Muscle layer of duodenum (tissue), 2 donors: ENCODE results near the gene CATSPERE.
A peak's percentile ranks its signal among the peaks of the same experiment; 100 is the strongest.

ENCODE experiments used
- H3K27ac ChIP-seq: one replicate; pipeline ENCODE4 v1.7.0; 2013; ENCODE audit warnings: mild to moderate bottlenecking, low read length
- H3K27me3 ChIP-seq: one replicate; pipeline ENCODE4 v1.7.0; 2013; ENCODE audit warnings: low read depth, mild to moderate bottlenecking, control low read depth, low read length
- H3K36me3 ChIP-seq, 2 donors: one replicate each; pipeline ENCODE4 v1.7.0; 2013; ENCODE audit warnings: low read length in 2 of 2, control low read depth in 1 of 2, mild to moderate bottlenecking in 1 of 2; ENCODE audit not compliant: insufficient read depth in 2 of 2, control insufficient read depth in 1 of 2
- H3K4me1 ChIP-seq, 2 donors: one replicate each; pipeline ENCODE4 v1.7.0; 2013; ENCODE audit warnings: low read length in 2 of 2, mild to moderate bottlenecking in 2 of 2, control low read depth in 1 of 2, moderate library complexity in 1 of 2; ENCODE audit not compliant: insufficient read depth in 2 of 2, control insufficient read depth in 1 of 2
- H3K4me3 ChIP-seq, 2 donors: one replicate each; pipeline ENCODE4 v1.7.0; 2013; ENCODE audit warnings: low read length in 2 of 2, low read depth in 1 of 2, mild to moderate bottlenecking in 1 of 2
- H3K9me3 ChIP-seq, 2 donors: one replicate each; pipeline ENCODE4 v1.7.0; 2013; ENCODE audit warnings: low read length in 2 of 2, control low read depth in 1 of 2, mild to moderate bottlenecking in 1 of 2; ENCODE audit not compliant: control insufficient read depth in 1 of 2
- donor health status: healthy.

CATSPERE gene

DNA sequence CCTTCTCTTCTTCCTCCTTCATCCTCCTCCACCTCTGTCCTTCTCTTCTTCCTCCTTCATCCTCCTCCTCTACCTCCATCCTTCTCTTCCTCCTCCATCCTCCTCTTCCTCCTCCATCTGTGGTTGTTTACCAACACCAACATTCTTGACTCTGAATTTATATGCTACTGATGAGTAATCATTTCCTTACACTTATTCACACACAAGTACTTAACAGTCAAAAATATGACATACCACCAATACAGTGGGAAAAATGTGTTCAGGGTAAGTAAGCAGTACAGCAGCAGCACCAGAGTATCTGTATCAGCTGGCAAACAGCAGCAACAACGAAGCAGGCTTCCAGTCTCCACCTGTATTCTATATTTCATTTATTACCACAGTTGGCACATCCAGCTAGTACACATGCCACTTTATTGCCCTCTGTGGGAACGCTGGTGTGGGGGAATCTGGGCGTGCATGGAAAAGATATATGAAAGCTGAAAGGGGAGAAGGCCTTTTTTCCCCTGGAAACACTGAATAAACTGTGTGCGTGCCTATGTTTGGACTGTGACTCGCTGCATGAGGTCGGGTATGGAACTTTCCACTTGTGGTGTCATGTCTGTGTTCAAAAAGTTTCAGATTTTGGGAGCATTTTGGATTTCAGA is 25.4 kb upstream of the CATSPERE start:
- no peaks in the 10 kb centered on the region for H3K9me3 ChIP-seq
- H3K36me3 ChIP-seq, result peaks cover 14 to 18% of the 10 kb centered on the region in 2 donors
- no peak overlapping the region for H3K4me3 ChIP-seq
- H3K27ac ChIP-seq, result no peak overlapping the region
- no peaks in the 10 kb centered on the region for H3K27me3 ChIP-seq
- peaks cover 0 to 9% of the 10 kb centered on the region in 2 donors for H3K4me1 ChIP-seq

DNA sequence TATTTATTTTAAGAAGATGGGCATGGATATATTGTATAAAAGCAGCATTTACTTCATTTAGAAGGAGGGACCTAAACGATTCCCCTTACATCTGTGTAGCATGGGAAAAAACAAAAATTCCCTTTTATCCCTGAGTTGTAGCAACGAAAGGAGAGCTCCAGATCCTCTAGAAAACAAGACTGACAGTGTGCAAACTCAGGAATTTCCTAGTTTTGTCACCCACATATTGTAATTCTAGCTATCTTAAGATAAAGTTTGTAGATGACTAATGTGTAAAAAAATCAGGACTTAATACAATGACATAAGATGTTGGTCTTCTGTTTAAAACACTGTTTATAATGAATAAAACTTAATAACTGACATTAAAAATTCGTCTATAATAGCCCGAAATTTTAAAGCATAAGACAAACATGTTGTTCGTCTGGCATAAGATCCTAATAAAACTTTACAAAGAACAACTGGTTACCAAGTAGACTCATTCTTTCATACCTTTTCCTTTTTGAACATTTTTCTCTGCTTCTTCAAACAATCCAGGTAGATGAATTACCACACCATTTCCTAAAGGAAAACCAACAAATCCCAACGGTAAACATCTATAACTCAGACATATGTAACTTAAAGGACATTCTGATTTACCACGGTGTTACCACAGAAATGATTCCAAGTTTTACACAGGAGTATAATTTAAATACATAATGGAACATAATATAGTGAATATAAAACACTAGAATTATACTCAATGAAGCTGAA is 24.6 kb upstream of the CATSPERE start:
- Histone ChIP-seq H3K36me3 (peaks cover 11 to 18% of the 10 kb centered on the region in 2 donors), H3K27ac (no peak overlapping the region), H3K9me3 (no peaks in the 10 kb centered on the region), H3K4me1 (peaks cover 0 to 9% of the 10 kb centered on the region in 2 donors), H3K27me3 (no peaks in the 10 kb centered on the region), H3K4me3 (no peak overlapping the region)

DNA sequence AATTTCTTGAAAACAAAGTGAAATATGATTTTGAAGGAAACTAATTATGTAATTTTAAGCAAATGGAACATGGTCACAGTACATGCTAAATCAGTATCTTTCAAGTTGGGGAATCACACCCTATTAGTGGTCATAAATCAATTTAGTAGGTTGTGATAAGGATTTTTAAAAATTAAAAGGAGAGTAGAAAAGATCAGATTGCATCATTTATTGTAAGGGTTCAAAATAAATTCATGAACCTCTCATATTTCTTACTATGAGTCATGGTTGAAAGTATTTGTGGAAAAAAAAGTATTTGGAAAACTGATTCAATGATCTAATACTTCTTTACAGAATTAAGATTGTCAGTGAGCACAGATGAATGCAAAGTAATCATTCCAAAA is 24.0 kb upstream of the CATSPERE start:
- Histone ChIP-seq H3K4me1 (peaks cover 0 to 11% of the 10 kb centered on the region in 2 donors), H3K27ac (no peak overlapping the region), H3K27me3 (no peaks in the 10 kb centered on the region), H3K9me3 (no peaks in the 10 kb centered on the region), H3K36me3 (peaks cover 9 to 18% of the 10 kb centered on the region in 2 donors), H3K4me3 (no peak overlapping the region)

DNA sequence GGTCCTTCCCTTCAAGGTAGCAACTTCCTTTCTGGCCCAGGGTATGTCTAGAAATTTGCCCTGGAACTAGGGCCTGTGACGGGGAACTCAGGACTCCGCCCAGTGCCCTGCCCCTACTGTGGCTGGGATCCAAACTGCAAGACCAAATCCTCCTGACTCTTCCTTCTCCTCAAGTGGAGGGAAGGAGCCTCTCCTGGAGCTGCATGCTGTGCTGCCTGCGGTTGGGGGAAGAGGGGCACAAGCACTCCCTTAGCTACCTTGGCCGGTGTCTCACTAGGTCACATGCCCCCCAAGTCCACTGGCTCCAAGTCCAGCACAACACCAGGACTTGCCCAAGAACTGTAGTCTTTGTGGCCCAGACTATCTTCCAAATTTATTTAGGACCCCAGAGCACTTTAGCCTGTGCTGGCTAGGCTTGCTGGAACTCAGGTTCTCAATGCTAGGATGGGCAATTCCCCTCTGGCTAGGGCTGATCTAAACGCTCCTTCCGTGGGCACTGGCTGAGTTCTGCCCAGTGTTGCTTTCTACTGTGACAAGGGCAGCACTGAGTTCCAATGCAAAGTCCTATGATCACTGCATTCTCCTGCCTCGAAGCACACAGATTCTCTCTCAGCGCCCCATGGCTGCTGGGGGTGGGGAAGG is 21.6 kb upstream of the CATSPERE start:
- H3K27ac ChIP-seq, result no peak overlapping the region
- no peak overlapping the region for H3K4me3 ChIP-seq
- H3K27me3 ChIP-seq, result no peaks in the 10 kb centered on the region
- no peaks in the 10 kb centered on the region for H3K9me3 ChIP-seq
- peaks cover 9 to 14% of the 10 kb centered on the region in 2 donors for H3K36me3 ChIP-seq
- H3K4me1 ChIP-seq, result peaks cover 0 to 14% of the 10 kb centered on the region in 2 donors

DNA sequence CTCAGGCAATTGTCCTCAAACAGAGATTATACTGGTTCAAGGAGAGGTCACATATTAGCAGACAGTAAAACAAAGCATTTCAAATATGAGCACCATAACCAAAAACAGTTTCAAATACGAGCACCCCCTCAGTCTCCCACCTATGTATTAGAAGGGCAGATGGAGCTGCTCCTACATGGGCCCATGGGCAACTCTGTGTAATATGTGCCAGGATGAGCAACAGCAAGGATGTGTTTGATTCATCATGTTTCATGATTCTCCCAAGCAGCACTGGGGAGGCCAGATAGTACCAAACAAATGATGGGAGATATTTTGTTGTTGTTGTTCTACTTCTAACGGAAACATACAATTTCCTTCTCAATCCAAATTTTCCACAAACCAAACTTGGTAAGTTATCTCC is 18.2 kb upstream of the CATSPERE start:
- Histone ChIP-seq H3K4me1 (peaks cover 20 to 31% of the 10 kb centered on the region in 2 donors), H3K36me3 (no peaks in the 10 kb centered on the region), H3K9me3 (no peaks in the 10 kb centered on the region), H3K27ac (no peak overlapping the region), H3K4me3 (no peak overlapping the region), H3K27me3 (no peaks in the 10 kb centered on the region)

DNA sequence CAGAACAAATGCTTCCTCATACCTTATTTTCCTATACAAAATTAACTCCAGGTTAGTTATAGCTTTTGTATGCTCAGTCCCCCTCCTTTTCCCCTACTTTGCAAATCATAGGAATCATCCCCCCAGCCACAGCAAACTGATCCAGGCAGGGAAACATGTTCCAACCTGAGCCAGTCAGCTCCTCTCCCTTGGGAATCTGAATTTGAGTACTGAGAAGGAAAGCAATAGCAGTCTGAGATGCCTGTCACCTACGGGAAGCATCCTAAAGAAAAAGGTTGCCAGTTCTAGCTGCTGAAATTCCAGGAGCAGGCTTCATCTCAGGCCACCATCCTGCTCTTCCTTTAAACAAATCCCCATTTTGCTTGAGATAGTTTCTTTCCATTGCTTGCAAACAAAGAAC is 16.2 kb upstream of the CATSPERE start:
- Histone ChIP-seq H3K4me1 (peaks cover 21 to 45% of the 10 kb centered on the region in 2 donors), H3K27me3 (no peaks in the 10 kb centered on the region), H3K27ac (peak overlapping the region; percentile 81), H3K9me3 (no peaks in the 10 kb centered on the region), H3K4me3 (no peak overlapping the region), H3K36me3 (no peaks in the 10 kb centered on the region)

DNA sequence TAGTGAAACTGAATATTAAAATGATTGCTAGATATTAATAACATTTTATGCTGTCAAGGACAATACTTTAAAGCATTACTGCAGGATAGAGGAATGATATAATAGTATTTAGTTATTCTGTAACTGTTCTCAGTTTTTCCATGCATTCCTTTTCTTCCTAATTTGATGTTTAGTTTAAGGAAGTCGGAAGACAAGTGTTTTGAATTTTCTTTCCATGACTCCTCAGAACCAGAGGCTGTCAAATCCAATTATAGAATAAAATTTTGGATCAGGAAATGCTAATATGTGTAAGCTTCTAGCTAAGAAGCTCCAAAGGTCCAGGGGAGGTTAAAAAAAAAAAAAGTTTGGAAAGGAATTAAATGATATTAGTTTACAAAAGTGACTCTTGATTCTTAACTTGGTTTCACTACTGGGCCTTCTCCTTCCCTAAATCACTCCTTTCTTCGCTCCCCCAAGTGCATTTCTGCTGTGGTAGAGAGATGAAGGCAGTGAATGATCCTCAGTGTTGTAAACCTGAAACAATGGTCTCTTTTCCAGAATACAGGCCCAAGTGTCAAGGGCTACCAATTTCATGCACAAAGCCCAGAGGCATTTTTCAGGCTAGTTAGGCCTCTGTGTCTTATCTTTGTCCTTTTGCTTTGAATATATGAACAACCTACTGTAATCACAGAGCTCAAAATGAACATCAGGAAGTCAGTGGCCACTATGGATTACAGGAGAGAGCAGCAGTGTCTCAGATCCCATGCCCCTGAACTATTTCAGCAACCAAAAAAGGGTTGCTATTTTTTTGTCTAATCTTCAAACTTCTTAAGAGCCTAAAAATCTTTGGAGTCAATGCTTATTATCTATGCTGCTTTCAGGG is 15.5 kb upstream of the CATSPERE start:
- no peaks in the 10 kb centered on the region for H3K36me3 ChIP-seq
- H3K27me3 ChIP-seq, result no peaks in the 10 kb centered on the region
- H3K9me3 ChIP-seq, result no peaks in the 10 kb centered on the region
- no peak overlapping the region for H3K4me3 ChIP-seq
- H3K4me1 ChIP-seq, result peaks cover 27 to 52% of the 10 kb centered on the region in 2 donors
- H3K27ac ChIP-seq, result peak overlapping the region; percentile 81

DNA sequence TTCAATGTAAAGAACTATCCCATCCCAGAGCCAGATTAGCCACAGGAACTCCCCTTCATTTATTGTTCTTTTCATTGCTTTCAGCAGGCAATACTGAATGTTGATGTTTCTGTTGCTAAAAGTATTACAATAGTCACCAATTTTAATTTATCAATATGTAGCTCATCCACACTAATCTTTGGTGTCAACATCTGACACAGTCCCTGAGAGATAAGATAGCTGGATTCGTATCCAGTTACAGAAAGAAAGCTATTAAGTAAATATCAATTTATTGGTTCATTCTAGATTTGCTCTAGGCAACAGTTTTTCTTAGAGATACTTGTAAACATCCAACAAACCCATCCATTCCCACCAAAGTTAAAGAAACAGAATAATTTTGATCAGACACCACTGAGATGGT is 14.0 kb upstream of the CATSPERE start:
- H3K4me1 ChIP-seq, result peaks cover 27 to 52% of the 10 kb centered on the region in 2 donors
- no peak overlapping the region for H3K4me3 ChIP-seq
- no peaks in the 10 kb centered on the region for H3K9me3 ChIP-seq
- no peak overlapping the region for H3K27ac ChIP-seq
- peaks cover 0 to 5% of the 10 kb centered on the region in 2 donors for H3K36me3 ChIP-seq
- H3K27me3 ChIP-seq, result no peaks in the 10 kb centered on the region

DNA sequence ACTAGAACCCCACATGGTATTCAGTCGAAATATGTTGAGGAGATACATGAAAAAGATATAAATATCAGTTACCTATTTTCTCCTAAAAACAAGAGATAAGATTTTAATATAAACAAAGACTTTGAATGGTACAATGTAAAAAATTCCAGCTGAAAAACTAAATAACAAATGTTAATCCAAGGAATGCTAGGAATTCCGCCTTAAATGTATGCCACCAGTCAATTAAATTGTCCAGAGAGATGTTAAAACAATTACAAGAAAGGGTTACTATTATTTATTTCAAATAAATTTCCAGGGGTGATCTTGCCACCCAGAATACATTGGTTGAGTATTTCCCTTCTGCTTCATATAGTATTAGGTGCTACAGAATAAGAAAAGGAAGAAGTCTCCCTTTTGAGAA is 13.5 kb upstream of the CATSPERE start:
- Histone ChIP-seq H3K27ac (no peak overlapping the region), H3K4me3 (no peak overlapping the region), H3K36me3 (peaks cover 0 to 5% of the 10 kb centered on the region in 2 donors), H3K27me3 (no peaks in the 10 kb centered on the region), H3K4me1 (peaks cover 27 to 49% of the 10 kb centered on the region in 2 donors), H3K9me3 (no peaks in the 10 kb centered on the region)

DNA sequence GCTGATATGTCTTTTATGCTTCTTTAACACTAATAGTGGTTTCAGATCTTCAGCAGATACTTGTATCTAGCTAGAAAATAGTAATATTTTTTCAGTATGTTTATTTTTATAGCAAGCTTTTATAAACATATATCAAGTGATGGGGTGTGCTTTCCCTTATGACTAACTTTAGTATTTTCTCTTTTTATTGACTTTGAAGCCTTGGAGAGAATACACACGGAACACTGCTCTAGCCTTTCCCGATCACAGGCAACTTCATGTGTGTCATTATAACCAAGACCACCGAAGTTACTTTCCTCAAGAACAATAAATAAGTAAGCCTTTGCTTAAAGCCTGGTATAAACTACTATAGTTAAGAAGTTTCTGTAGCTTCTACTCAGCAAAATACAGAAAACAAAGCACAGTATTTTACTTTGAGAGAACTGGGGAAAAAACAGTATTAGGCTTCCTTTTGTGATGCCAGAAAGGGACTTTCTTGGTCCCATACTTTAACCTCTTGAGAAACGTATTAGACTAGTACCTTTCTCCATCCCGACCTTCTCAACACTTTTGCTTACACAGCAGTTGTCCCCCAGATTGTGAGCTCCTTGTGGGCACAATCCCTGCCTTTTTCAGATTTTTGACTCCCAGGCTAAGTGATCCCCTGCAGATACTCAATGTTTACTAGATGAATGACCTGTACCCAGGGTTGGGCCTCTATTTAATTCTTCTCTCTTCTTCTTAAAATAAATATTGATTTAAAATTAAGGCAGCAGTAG is 12.6 kb upstream of the CATSPERE start:
- no peak overlapping the region for H3K4me3 ChIP-seq
- H3K4me1 ChIP-seq, result peaks cover 27 to 49% of the 10 kb centered on the region in 2 donors
- H3K36me3 ChIP-seq, result peaks cover 0 to 5% of the 10 kb centered on the region in 2 donors
- no peaks in the 10 kb centered on the region for H3K27me3 ChIP-seq
- no peaks in the 10 kb centered on the region for H3K9me3 ChIP-seq
- no peak overlapping the region for H3K27ac ChIP-seq
